Astrocyte of the hippocampus (primary cell): Measurements from ENCODE around the gene RNF44.
"Not testable (repeated sequence)": the region's sequence is repeated elsewhere in the genome, so short reads cannot be mapped to it uniquely, and the experiment has no call there.

Source experiments
- DNase-seq: peaks from one replicate; pipeline ENCODE4 v3.0.0; 2011; ENCODE audit warnings: low read depth, low spot score

Gene RNF44

GRCh38 chr5:176552332-176552869, 15.2 kb upstream of the RNF44 start:
- no peak for DNase-seq

- DNase-seq: not testable (repeated sequence)
Observed at GRCh38 chr5:176550937-176551336, 13.7 kb upstream of the RNF44 start.

GRCh38 chr5:176550275-176550831, 13.2 kb upstream of the RNF44 start:
- no peak for DNase-seq

GRCh38 chr5:176549871-176550270, 12.7 kb upstream of the RNF44 start:
- no peak for DNase-seq

GRCh38 chr5:176548967-176549444, 11.8 kb upstream of the RNF44 start, which contains the start of gene CDHR2:
CDHR2 (plus strand) TSS chr5:176549342; CDS start chr5:176565353, 16,011 bp downstream.
- DNase-seq: no peak

- DNase-seq: no peak
Observed at GRCh38 chr5:176547802-176548201, 10.6 kb upstream of the RNF44 start.

GRCh38 chr5:176545737-176546509, 8.7 kb upstream of the RNF44 start:
- DNase-seq: no peak

- no peak for DNase-seq
Observed at GRCh38 chr5:176545388-176545736, 8.2 kb upstream of the RNF44 start.

- peak; percentile 70 for DNase-seq
Observed at GRCh38 chr5:176543428-176544182, 6.4 kb upstream of the RNF44 start.

GRCh38 chr5:176542596-176543427, 5.6 kb upstream of the RNF44 start:
- peak; percentile 68 for DNase-seq

GRCh38 chr5:176542135-176542595, 5.0 kb upstream of the RNF44 start:
- DNase-seq: no peak

- DNase-seq: no peak
Observed at GRCh38 chr5:176541338-176542134, 4.3 kb upstream of the RNF44 start.

GRCh38 chr5:176540956-176541337, 3.7 kb upstream of the RNF44 start:
- DNase-seq: no peak

- DNase-seq: no peak
Observed at GRCh38 chr5:176540476-176540899, 3.3 kb upstream of the RNF44 start.

GRCh38 chr5:176538989-176539384, 1.8 kb upstream of the RNF44 start:
- DNase-seq: no peak

GRCh38 chr5:176538230-176538988, 1.2 kb upstream of the RNF44 start:
- no peak for DNase-seq

- peak; percentile 100 for DNase-seq
Observed at GRCh38 chr5:176537554-176538229, 490 bp upstream of the RNF44 start.

GRCh38 chr5:176536132-176536901, 885 bp downstream of the RNF44 start:
- DNase-seq: peak; percentile 92
